H1 (cell line): ENCODE results near the gene DDX42.

Source experiments
- CEBPB ChIP-seq: IDR thresholded peaks from 2 replicates; pipeline ENCODE4 v1.6.1; 2012; ENCODE audit warnings: low read depth, low read length
- CREB1 ChIP-seq: IDR thresholded peaks from 2 replicates; pipeline ENCODE4 v1.6.1; 2012; ENCODE audit warnings: inconsistent platforms
- EP300 ChIP-seq, 2 experiments: IDR thresholded peaks; 1 replicate in 1 of 2; 2 replicates in 1 of 2; pipeline ENCODE4 v1.6.1; 2011 to 2012; ENCODE audit warnings: low read depth in 2 of 2, low read length in 2 of 2, mild to moderate bottlenecking in 2 of 2, borderline replicate concordance in 1 of 2, inconsistent platforms in 1 of 2, moderate library complexity in 1 of 2
- EZH2 ChIP-seq: fragments of 200-600 bp; sonication (generic); IDR thresholded peaks from 2 replicates; pipeline ENCODE4 v1.7.1; 2012; ENCODE audit warnings: low read depth, mild to moderate bottlenecking, moderate library complexity, low read length, inconsistent platforms; ENCODE audit not compliant: severe bottlenecking
- GABPA ChIP-seq: IDR thresholded peaks from 2 replicates; pipeline ENCODE4 v1.6.1; 2011; ENCODE audit warnings: mild to moderate bottlenecking, low read length, moderate library complexity, borderline replicate concordance; ENCODE audit not compliant: insufficient read depth
- HDAC6 ChIP-seq: IDR thresholded peaks from one replicate; pipeline ENCODE4 v1.7.1; 2012; ENCODE audit warnings: low read depth, mild to moderate bottlenecking, inconsistent platforms, low read length, moderate library complexity
- JUN ChIP-seq: IDR thresholded peaks from 2 replicates; pipeline ENCODE4 v1.6.1; 2011; ENCODE audit warnings: low read depth, mild to moderate bottlenecking, improper control_type of control experiment, low read length
- NANOG ChIP-seq: IDR thresholded peaks from 2 replicates; pipeline ENCODE4 v1.6.1; 2011; ENCODE audit warnings: low read length, low read depth, mild to moderate bottlenecking, inconsistent platforms; ENCODE audit not compliant: insufficient read depth, poor library complexity, severe bottlenecking
- POLR2A ChIP-seq, 2 experiments: IDR thresholded peaks; 1 replicate in 1 of 2; 2 replicates in 1 of 2; pipeline ENCODE4 v1.6.1; 2011; ENCODE audit warnings: low read depth in 2 of 2, low read length in 2 of 2, mild to moderate bottlenecking in 2 of 2; ENCODE audit errors: control extremely low read depth in 1 of 2
- RAD21 ChIP-seq, 2 experiments: IDR thresholded peaks in 1 of 2; conservative IDR thresholded peaks in 1 of 2; 2 replicates each; pipeline ENCODE4 v1.6.1; 2011; ENCODE audit warnings: low read depth in 2 of 2, low read length in 2 of 2, improper control_type of control experiment in 1 of 2, inconsistent platforms in 1 of 2, mild to moderate bottlenecking in 1 of 2, moderate library complexity in 1 of 2
- RXRA ChIP-seq: IDR thresholded peaks from 2 replicates; pipeline ENCODE4 v1.6.1; 2011; ENCODE audit warnings: low read depth, mild to moderate bottlenecking, low read length, moderate library complexity; ENCODE audit not compliant: insufficient read depth
- YY1 ChIP-seq: IDR thresholded peaks from 2 replicates; pipeline ENCODE4 v1.6.1; 2011; ENCODE audit warnings: low read depth, mild to moderate bottlenecking, low read length
- TF ChIP-seq, protein P1 (sequence below), 3 experiments: IDR thresholded peaks; 1 replicate in 2 of 3; 2 replicates in 1 of 3; pipeline versions ENCODE4 v1.5.1 to v1.6.1; 2011; ENCODE audit warnings: low read length in 3 of 3, mild to moderate bottlenecking in 3 of 3, inconsistent platforms in 2 of 3, low read depth in 1 of 3, moderate library complexity in 1 of 3; ENCODE audit not compliant: insufficient read depth in 1 of 3; ENCODE audit errors: control extremely low read depth in 1 of 3

DNA sequence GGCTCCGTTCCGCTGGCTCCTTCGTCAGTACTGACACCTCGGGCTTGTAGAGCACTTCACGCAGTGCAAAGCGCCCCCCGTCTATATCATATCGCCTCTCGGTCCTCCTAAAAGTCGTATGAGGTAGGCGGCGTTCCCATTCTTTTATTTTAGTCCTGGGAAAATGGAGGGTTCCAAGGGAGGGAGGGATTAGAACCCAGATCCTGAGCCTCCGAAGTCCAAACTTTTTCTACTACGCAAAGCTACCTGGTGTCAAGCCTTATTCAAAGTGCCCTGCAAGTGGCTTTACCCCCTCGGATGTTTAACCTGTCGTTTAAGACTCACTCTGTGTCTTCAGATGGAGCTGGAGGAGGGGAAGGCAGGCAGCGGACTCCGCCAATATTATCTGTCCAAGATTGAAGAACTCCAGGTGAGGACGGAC lies 53.8 kb downstream of the DDX42 start:
- TF ChIP-seq CEBPB (no peak), JUN (no peak), EP300 (IDR thresholded peaks at IDR 0.05; ENCODE audit: borderline replicate concordance in 1 of 2, low read depth in 2 of 2, low read length in 2 of 2) (no peak), RXRA (no peak), HDAC6 (no peak), GABPA (no peak), EZH2 (no peak), YY1 (no peak), CREB1 (no peak), RAD21 (IDR thresholded peaks at IDR 0.05 in 1 of 2, conservative IDR thresholded peaks at IDR 0.05 in 1 of 2; ENCODE audit: low read depth in 2 of 2, low read length in 2 of 2) (no peak), NANOG (no peak), POLR2A (IDR thresholded peaks at IDR 0.05; ENCODE audit: control extremely low read depth in 1 of 2, low read depth in 2 of 2, low read length in 2 of 2) (no peak)
- TF ChIP-seq, protein P1, sequence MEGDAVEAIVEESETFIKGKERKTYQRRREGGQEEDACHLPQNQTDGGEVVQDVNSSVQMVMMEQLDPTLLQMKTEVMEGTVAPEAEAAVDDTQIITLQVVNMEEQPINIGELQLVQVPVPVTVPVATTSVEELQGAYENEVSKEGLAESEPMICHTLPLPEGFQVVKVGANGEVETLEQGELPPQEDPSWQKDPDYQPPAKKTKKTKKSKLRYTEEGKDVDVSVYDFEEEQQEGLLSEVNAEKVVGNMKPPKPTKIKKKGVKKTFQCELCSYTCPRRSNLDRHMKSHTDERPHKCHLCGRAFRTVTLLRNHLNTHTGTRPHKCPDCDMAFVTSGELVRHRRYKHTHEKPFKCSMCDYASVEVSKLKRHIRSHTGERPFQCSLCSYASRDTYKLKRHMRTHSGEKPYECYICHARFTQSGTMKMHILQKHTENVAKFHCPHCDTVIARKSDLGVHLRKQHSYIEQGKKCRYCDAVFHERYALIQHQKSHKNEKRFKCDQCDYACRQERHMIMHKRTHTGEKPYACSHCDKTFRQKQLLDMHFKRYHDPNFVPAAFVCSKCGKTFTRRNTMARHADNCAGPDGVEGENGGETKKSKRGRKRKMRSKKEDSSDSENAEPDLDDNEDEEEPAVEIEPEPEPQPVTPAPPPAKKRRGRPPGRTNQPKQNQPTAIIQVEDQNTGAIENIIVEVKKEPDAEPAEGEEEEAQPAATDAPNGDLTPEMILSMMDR (IDR thresholded peaks at IDR 0.05; ENCODE audit: control extremely low read depth in 1 of 3, insufficient read depth in 1 of 3, low read depth in 1 of 3, low read length in 3 of 3): no peak
